ENCODE measurements around the gene C5orf52.
"Not testable (repeated sequence)": the region's sequence is repeated elsewhere in the genome, so short reads cannot be mapped to it uniquely, and the experiment has no call there.

C5orf52 gene

GRCh38 chr5:157721159-157721558 lies 49.8 kb downstream of the C5orf52 start:
- DNase-seq (ENCODE audit: low read depth in 2 of 2, low spot score in 1 of 2) = no peak

GRCh38 chr5:157722895-157723294 lies 51.6 kb downstream of the C5orf52 start:
- not testable (repeated sequence) for DNase-seq (ENCODE audit: low read depth in 2 of 2, low spot score in 1 of 2)

- not testable (repeated sequence) for DNase-seq (ENCODE audit: low read depth in 2 of 2, low spot score in 1 of 2)
These were observed 55.3 kb downstream of the C5orf52 start for GRCh38 chr5:157726607-157727006.

GRCh38 chr5:157727858-157728257 lies 56.5 kb downstream of the C5orf52 start:
- DNase-seq (ENCODE audit: low read depth in 2 of 2, low spot score in 1 of 2) = not testable (repeated sequence)
